ENCODE results near the gene LONRF2.
A peak's percentile ranks its signal among the peaks of the same experiment; 100 is the strongest.

Gene LONRF2

DNA sequence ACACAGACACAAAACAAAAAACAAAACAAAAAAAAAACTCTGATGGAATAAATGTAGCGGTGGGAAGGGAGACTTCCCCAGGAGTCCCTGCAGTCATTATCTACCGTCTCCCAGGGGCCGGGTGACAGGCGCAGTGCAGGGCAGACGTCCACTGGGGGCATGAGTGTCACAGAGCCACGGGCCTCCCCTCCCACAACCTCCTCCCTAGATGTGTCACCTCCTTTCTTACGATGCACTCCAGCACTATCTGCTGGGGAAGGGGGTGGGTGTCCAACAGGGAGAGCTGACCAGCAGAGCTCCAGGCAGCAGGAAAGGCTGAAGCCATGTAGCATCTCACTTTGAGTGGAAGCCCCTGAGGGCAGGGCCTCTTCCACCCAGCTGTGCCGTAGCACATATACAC is 84.5 kb downstream of the LONRF2 start:
- H3K4me1 ChIP-seq: peaks cover 4% of the 10 kb centered on the region
- no peak overlapping the region for H3K9ac ChIP-seq
- no peaks in the 10 kb centered on the region for H3K27me3 ChIP-seq (ENCODE audit: control insufficient read depth, insufficient read depth, low read length)
- no peak overlapping the region for H3K4me2 ChIP-seq (ENCODE audit: low read length)
- H3K79me2 ChIP-seq: no peaks in the 10 kb centered on the region
- H2AFZ ChIP-seq: no peak overlapping the region
- no peaks in the 10 kb centered on the region for H3K36me3 ChIP-seq (ENCODE audit: control insufficient read depth, insufficient read depth, low read length)
- no peak overlapping the region for H3K27ac ChIP-seq
- no peak overlapping the region for H3K4me3 ChIP-seq (ENCODE audit: low read depth, low read length)
- TF ChIP-seq, protein P1, sequence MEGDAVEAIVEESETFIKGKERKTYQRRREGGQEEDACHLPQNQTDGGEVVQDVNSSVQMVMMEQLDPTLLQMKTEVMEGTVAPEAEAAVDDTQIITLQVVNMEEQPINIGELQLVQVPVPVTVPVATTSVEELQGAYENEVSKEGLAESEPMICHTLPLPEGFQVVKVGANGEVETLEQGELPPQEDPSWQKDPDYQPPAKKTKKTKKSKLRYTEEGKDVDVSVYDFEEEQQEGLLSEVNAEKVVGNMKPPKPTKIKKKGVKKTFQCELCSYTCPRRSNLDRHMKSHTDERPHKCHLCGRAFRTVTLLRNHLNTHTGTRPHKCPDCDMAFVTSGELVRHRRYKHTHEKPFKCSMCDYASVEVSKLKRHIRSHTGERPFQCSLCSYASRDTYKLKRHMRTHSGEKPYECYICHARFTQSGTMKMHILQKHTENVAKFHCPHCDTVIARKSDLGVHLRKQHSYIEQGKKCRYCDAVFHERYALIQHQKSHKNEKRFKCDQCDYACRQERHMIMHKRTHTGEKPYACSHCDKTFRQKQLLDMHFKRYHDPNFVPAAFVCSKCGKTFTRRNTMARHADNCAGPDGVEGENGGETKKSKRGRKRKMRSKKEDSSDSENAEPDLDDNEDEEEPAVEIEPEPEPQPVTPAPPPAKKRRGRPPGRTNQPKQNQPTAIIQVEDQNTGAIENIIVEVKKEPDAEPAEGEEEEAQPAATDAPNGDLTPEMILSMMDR (IDR thresholded peaks at IDR 0.05): no peak
- no peaks in the 10 kb centered on the region for H3K9me3 ChIP-seq (ENCODE audit: control insufficient read depth, low read length)

DNA sequence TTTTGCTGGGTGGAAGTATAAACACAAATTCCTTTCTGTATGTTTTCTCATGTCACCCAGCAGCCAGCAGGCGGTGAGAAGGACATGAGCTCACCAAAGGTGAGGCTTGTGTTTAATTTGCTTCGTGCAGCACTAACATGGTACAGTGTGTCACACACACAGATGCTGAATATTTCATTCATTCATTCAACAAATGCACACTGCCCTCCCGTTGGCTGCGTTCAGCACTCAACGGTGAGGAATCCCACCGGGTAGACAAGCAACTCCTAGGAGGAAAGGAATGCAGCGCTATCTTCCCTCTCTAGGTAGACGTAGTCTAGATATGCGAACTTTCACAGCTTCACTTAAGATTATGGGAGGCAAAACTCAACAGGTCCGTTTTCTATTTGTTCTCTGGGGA is 85.1 kb downstream of the LONRF2 start:
- Histone ChIP-seq H3K9me3 (ENCODE audit: control insufficient read depth, low read length) (no peaks in the 10 kb centered on the region), H3K27ac (no peak overlapping the region), H2AFZ (peak overlapping the region; percentile 9), H3K79me2 (no peaks in the 10 kb centered on the region), H3K4me1 (peaks cover 4% of the 10 kb centered on the region), H3K27me3 (ENCODE audit: control insufficient read depth, insufficient read depth, low read length) (no peaks in the 10 kb centered on the region), H3K4me2 (ENCODE audit: low read length) (no peak overlapping the region), H3K36me3 (ENCODE audit: control insufficient read depth, insufficient read depth, low read length) (no peaks in the 10 kb centered on the region), H3K4me3 (ENCODE audit: low read depth, low read length) (no peak overlapping the region), H3K9ac (no peak overlapping the region)
- TF ChIP-seq, protein P1 (IDR thresholded peaks at IDR 0.05): no peak

DNA sequence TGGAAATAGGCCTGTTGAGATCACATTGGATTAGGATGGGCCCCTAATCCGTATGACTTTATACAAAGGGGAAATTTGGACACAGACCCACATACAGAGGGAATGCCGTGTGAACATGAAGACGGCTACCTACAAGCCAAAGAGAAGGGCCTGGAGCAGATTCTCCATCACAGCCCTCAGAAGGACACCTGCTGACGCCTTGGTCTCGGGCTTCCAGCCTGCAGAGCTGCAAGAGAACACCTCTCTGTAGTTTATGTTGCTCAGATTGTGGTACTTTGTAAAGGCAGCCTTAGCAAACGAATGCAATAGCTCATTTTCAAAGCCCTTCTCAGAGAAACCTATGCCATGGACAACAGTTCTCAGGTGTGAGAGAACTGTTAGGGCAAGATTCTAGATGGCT is 86.1 kb downstream of the LONRF2 start:
- Histone ChIP-seq H3K9me3 (ENCODE audit: control insufficient read depth, low read length) (no peaks in the 10 kb centered on the region), H3K27ac (no peak overlapping the region), H3K36me3 (ENCODE audit: control insufficient read depth, insufficient read depth, low read length) (no peaks in the 10 kb centered on the region), H3K79me2 (no peaks in the 10 kb centered on the region), H3K4me1 (peaks cover 4% of the 10 kb centered on the region), H3K4me2 (ENCODE audit: low read length) (no peak overlapping the region), H3K9ac (no peak overlapping the region), H2AFZ (no peak overlapping the region), H3K27me3 (ENCODE audit: control insufficient read depth, insufficient read depth, low read length) (no peaks in the 10 kb centered on the region), H3K4me3 (ENCODE audit: low read depth, low read length) (no peak overlapping the region)
- TF ChIP-seq, protein P1 (IDR thresholded peaks at IDR 0.05): no peak

DNA sequence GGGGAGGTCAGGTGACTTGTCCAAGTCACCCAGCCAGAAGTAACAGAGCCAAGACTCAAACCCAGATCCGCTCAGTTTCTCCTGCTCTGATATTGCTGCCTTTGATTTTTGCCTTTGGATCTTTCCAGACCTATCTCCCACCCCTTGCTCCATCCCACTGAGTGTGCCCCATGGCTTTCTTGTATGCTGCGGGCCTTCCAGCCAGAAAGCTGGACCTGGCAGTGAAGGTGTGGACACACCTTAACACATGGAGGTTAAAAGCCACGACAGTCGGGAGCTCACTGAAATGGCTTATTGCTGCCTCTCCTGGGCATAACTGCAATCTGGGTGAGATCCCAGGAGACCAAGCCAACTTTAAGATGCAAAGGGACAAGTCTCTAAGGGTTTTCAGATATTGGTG is 86.7 kb downstream of the LONRF2 start:
- TF ChIP-seq, protein P1 (IDR thresholded peaks at IDR 0.05): no peak
- no peaks in the 10 kb centered on the region for H3K27me3 ChIP-seq (ENCODE audit: control insufficient read depth, insufficient read depth, low read length)
- H3K36me3 ChIP-seq (ENCODE audit: control insufficient read depth, insufficient read depth, low read length): no peaks in the 10 kb centered on the region
- no peak overlapping the region for H3K9ac ChIP-seq
- no peaks in the 10 kb centered on the region for H3K79me2 ChIP-seq
- no peak overlapping the region for H2AFZ ChIP-seq
- H3K9me3 ChIP-seq (ENCODE audit: control insufficient read depth, low read length): no peaks in the 10 kb centered on the region
- H3K4me1 ChIP-seq: peaks cover 4% of the 10 kb centered on the region
- no peak overlapping the region for H3K4me2 ChIP-seq (ENCODE audit: low read length)
- no peak overlapping the region for H3K4me3 ChIP-seq (ENCODE audit: low read depth, low read length)
- H3K27ac ChIP-seq: no peak overlapping the region

DNA sequence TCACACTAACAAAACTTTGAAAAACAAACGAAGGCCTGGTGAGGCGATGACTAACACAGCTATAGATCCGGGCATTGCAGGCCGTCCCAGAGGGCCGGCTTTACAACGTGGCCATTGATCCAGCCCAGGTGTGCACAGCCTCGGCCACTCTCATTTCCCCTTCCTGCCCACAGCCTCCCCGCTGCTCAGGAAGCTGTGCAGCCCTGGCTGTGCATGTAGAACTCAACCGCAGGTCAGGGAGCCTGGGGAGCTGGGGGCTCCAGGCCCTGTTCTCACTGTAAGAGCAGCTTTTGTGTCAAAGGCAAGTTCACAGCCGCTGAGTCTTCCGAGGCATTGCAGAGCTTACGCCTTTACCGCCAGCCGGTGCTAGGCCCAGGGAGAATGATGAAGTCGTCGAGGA is 87.2 kb downstream of the LONRF2 start:
- no peak overlapping the region for H3K9ac ChIP-seq
- no peak overlapping the region for H3K4me3 ChIP-seq (ENCODE audit: low read depth, low read length)
- H3K27ac ChIP-seq: no peak overlapping the region
- H3K4me2 ChIP-seq (ENCODE audit: low read length): no peak overlapping the region
- TF ChIP-seq, protein P1 (IDR thresholded peaks at IDR 0.05): no peak
- H3K36me3 ChIP-seq (ENCODE audit: control insufficient read depth, insufficient read depth, low read length): no peaks in the 10 kb centered on the region
- H3K4me1 ChIP-seq: peaks cover 4% of the 10 kb centered on the region
- no peaks in the 10 kb centered on the region for H3K79me2 ChIP-seq
- no peaks in the 10 kb centered on the region for H3K27me3 ChIP-seq (ENCODE audit: control insufficient read depth, insufficient read depth, low read length)
- H2AFZ ChIP-seq: no peak overlapping the region
- H3K9me3 ChIP-seq (ENCODE audit: control insufficient read depth, low read length): no peaks in the 10 kb centered on the region
